Stimulated activated CD4-positive, alpha-beta T cell treated with anti-CD3 and anti-CD28 coated beads, TNF-alpha, amount 100 ng/mL, for 1 hour (primary cell): ENCODE measurements around the gene SELENOW.
"Not testable (repeated sequence)": the region's sequence is repeated elsewhere in the genome, so short reads cannot be mapped to it uniquely, and the experiment has no call there.

ENCODE experiments used
- DNase-seq, 3 donors: peaks; one replicate each; pipeline ENCODE4 v3.0.0-alpha.2; 2020; ENCODE audit warnings: low read depth in 3 of 3, low spot score in 1 of 3

SELENOW gene

GRCh38 chr19:47781590-47782262 is 3.2 kb downstream of the SELENOW start:
- no peak for DNase-seq

GRCh38 chr19:47786566-47786965 is 8.1 kb downstream of the SELENOW start:
- DNase-seq: no peak

GRCh38 chr19:47787307-47787706 is 8.8 kb downstream of the SELENOW start:
- not testable (repeated sequence) for DNase-seq

DNA sequence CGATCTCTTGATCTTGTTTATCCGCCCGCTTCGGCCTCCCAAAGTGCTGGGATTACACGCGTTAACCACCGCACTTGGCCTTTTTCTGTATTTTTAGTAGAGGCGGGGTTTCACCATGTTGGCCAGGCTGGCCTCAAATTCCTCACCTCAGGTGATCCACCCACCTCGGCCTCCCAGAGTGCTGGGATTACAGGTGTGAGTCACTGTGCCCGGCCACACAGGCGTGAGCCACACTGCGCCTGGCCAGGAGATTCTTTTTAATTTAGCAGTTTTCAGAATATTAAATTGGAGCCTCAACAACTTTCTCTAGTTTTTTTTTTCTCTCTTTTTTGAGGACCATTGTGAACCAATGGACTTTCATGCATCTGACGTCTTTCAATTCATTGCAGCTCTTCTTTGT is 11.3 kb downstream of the SELENOW start:
- DNase-seq: not testable (repeated sequence)

GRCh38 chr19:47790398-47790814 is 11.9 kb downstream of the SELENOW start:
- DNase-seq: peak; percentile 49 to 87 (median 64)

GRCh38 chr19:47792616-47793015 is 14.1 kb downstream of the SELENOW start:
- DNase-seq: no peak

DNA sequence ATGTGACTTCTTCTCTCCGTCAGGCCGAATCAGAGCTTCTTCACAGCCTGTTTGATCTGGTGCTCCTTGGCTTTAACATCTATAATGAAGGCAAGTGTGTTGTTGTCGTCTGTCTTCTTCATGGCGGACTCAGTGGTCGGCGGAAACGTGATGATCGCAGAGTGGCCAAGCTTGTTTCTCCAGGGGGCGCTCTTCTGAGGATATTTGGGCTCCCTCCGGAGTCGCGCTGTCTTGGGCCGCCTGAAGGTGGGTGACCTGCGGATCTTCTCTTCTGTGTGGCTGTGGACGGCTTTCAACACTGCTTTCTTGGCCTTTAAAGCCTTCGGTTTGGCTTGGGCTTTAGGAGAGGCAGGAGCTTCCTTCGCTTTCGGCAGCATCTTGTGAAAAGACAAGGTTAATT is 16.0 kb downstream of the SELENOW start:
- DNase-seq: no peak

DNA sequence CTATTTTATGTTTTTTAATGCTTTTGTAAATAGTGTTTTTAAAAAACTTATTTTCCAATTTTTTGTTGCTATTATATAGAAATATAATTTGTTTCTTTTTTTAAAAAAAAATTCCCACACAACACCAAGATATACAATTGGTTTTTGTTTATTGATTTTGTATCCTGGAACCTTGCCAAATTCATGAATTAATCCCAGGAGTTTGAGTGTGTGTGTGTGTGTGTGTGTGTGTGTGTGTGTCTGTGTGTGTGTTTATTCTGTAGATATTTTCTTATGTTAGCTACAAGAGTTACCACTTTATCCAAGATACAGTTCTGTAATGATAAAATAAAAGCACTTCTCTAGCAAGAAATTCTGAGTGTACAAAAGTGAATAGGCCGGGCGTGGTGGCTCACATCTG is 18.3 kb downstream of the SELENOW start:
- no peak for DNase-seq

GRCh38 chr19:47797996-47798903 is 19.7 kb downstream of the SELENOW start:
- DNase-seq: no peak

DNA sequence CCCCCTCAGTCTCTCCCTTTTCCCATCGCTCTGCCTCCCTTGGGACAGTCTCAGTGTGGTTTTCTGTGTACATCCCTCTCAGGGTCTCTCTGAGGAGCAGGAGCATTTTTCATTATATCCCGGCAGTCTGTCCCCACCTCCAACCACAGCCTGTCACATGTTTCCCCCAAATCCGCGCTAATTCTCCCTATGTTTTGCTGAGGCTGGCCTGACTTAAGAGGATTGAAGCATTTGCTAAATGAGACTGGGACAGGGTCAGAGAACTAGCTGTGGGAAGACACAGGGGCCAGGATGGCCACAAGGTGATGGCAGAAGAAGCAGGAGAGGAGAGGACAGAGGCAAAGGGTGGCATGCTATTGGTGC is 20.4 kb downstream of the SELENOW start:
- DNase-seq: no peak

GRCh38 chr19:47801270-47801669 is 22.8 kb downstream of the SELENOW start:
- no peak for DNase-seq

GRCh38 chr19:47802521-47803043 is 24.1 kb downstream of the SELENOW start:
- no peak for DNase-seq

GRCh38 chr19:47803148-47803547 is 24.6 kb downstream of the SELENOW start:
- DNase-seq: not testable (repeated sequence)

DNA sequence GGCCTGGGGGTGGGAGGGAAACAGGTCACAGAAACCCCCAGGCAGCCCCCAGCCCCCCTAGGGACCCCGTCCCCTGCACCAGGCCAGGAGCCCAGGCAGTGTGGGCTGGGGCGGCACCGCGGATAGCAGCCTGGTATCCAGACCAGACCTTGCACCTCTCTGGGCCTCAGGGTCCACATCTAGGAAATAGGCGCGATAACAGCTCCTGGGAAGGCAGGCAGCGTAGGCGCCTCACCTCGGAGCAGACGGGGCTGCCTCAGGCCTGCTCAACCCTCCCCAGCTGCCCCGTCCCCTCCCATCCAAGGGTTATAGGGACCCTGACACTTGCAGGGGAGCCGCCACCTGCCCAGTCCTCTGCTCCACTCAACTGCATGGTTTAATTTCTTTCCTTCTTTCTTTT is 25.2 kb downstream of the SELENOW start:
- DNase-seq: not testable (repeated sequence)

- not testable (repeated sequence) for DNase-seq
These were observed 25.9 kb downstream of the SELENOW start, which contains the start of gene TPRX1 for GRCh38 chr19:47804451-47804850. TSS of gene TPRX1 (minus strand) at chr19:47804551. CDS start at chr19:47804539, 12 bp downstream.

DNA sequence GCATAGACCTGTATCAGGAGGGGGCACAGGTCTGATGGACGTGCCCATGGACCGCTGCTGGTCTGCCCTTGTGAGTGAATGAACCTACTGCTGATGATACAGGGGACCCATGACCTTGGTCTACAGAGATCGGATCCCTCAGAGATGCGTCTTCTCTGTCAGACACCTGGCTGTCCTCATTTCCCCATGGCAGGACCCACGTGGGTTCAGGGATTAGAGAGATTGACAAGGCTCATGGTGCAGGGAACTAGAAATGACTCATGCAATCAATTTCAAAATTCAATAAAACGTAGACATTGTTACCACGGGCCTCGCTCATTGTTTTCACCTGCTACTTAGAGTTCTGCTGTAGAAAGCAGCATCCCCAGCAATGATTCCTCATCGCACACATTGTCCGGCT is 26.8 kb downstream of the SELENOW start:
- no peak for DNase-seq

DNA sequence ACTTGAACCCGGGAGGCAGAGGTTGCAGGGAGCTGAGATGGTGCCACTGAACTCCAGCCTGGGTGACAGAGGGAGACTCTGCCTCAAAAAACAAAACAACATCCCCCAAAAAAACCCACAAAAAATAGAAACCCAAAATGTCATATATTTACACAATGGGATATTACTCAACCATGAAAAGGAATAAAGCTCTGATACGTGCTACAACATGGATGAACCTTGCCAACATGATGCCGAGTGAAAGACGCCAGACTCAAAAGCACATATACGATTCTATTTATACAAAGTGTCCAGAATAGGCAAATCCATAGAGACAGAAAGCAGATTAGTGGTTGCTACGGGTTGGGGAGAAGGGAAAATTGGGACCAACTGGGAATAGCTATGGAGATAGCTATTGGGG is 27.9 kb downstream of the SELENOW start:
- no peak for DNase-seq

GRCh38 chr19:47813304-47813994 is 34.9 kb downstream of the SELENOW start:
- peak; percentile 25 to 76 (median 48) for DNase-seq

DNA sequence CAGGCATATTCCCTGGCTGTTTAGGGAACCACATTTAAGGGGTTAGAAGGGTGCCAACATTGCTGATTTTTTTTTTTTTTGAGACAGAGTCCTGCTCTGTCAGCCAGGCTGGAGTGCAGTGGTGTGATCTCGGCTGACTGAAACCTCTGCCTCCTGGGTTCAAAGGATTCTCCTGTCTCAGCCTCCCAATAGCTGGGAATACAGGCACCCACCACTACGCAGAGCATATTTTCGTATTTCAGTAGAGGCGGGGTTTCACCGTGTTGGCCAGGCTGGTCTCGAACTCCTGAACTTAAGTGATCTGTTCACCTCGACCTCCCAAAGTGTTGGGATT is 35.5 kb downstream of the SELENOW start:
- DNase-seq: no peak

- DNase-seq: not testable (repeated sequence)
These were observed 37.8 kb downstream of the SELENOW start for GRCh38 chr19:47816270-47816669.

GRCh38 chr19:47818221-47818620 is 39.7 kb downstream of the SELENOW start:
- not testable (repeated sequence) for DNase-seq
